ENCODE measurements around the gene MOB3A. TPM values are rescaled to one million over a fixed set of nuclear protein-coding genes. Genes with fewer than 3 reads are reported as not detected.
A peak's percentile ranks its signal among the peaks of the same experiment; 100 is the strongest.

The MOB3A gene
- total and polyA plus RNA-seq, 2 of the 13 experiments (the other 11 are each of a cell fraction or from before 2014, with no cell fraction given), result 3.5 to 17.8 TPM

DNA sequence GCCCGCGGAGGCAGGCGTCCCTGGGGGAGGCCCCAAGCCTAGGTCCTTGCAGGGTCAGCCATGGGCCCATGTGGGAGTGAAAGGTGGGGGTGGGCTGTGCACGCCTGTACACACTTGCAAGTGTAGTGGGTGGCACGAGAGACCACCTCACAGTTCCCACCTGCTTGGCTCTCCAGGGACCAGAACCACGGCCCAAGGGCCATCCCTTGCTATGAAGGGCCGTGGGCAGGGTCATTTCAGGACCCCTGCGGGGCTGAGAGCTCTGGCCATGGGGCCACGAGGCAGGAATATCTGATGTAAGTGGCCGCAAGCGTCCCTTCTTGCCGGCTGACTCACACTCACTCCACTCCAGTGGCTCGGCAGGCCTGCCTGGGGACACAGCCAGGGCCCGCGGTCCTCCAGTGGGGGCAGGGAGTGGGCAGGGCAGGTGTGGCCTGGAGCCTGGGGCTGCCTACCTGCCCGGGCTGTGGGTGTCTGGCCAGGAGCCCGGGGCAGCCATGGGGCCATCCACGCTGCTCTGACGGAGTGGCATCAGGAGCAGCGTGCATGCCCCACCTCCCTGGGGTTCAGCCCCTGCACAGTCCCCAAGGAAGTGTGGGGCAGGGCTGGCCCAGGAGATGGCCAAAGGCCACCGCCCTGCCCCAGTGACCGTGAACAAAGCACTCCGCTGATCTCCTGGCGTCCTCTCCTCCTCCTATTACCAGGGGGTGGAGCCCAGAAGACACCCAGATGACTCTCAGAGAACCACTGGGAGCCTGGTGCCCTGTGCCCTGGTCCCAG lies 36.5 kb downstream of the MOB3A start (continued):
- TF ChIP-seq TAF1 (CRISPR knock-in tag; IDR thresholded peaks at IDR 0.05), result peak; percentile 75
- TF ChIP-seq, protein P1, sequence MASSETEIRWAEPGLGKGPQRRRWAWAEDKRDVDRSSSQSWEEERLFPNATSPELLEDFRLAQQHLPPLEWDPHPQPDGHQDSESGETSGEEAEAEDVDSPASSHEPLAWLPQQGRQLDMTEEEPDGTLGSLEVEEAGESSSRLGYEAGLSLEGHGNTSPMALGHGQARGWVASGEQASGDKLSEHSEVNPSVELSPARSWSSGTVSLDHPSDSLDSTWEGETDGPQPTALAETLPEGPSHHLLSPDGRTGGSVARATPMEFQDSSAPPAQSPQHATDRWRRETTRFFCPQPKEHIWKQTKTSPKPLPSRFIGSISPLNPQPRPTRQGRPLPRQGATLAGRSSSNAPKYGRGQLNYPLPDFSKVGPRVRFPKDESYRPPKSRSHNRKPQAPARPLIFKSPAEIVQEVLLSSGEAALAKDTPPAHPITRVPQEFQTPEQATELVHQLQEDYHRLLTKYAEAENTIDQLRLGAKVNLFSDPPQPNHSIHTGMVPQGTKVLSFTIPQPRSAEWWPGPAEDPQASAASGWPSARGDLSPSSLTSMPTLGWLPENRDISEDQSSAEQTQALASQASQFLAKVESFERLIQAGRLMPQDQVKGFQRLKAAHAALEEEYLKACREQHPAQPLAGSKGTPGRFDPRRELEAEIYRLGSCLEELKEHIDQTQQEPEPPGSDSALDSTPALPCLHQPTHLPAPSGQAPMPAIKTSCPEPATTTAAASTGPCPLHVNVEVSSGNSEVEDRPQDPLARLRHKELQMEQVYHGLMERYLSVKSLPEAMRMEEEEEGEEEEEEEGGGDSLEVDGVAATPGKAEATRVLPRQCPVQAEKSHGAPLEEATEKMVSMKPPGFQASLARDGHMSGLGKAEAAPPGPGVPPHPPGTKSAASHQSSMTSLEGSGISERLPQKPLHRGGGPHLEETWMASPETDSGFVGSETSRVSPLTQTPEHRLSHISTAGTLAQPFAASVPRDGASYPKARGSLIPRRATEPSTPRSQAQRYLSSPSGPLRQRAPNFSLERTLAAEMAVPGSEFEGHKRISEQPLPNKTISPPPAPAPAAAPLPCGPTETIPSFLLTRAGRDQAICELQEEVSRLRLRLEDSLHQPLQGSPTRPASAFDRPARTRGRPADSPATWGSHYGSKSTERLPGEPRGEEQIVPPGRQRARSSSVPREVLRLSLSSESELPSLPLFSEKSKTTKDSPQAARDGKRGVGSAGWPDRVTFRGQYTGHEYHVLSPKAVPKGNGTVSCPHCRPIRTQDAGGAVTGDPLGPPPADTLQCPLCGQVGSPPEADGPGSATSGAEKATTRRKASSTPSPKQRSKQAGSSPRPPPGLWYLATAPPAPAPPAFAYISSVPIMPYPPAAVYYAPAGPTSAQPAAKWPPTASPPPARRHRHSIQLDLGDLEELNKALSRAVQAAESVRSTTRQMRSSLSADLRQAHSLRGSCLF (CRISPR knock-in tag; IDR thresholded peaks at IDR 0.05; ENCODE audit: borderline replicate concordance), result no peak
- TF ChIP-seq ZNF7 (CRISPR knock-in tag; IDR thresholded peaks at IDR 0.05), result no peak
- no peak for TF ChIP-seq PAF1 (CRISPR knock-in tag; IDR thresholded peaks at IDR 0.05)
- no peak for TF ChIP-seq ZNF724P (CRISPR knock-in tag; IDR thresholded peaks at IDR 0.05; ENCODE audit: borderline replicate concordance)
- TF ChIP-seq ELF3 (CRISPR knock-in tag; IDR thresholded peaks at IDR 0.05), result peak; percentile 57
- TF ChIP-seq, protein P2, sequence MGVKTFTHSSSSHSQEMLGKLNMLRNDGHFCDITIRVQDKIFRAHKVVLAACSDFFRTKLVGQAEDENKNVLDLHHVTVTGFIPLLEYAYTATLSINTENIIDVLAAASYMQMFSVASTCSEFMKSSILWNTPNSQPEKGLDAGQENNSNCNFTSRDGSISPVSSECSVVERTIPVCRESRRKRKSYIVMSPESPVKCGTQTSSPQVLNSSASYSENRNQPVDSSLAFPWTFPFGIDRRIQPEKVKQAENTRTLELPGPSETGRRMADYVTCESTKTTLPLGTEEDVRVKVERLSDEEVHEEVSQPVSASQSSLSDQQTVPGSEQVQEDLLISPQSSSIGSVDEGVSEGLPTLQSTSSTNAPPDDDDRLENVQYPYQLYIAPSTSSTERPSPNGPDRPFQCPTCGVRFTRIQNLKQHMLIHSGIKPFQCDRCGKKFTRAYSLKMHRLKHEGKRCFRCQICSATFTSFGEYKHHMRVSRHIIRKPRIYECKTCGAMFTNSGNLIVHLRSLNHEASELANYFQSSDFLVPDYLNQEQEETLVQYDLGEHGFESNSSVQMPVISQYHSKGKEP (CRISPR knock-in tag; IDR thresholded peaks at IDR 0.05), result no peak
- TF ChIP-seq, protein P3, sequence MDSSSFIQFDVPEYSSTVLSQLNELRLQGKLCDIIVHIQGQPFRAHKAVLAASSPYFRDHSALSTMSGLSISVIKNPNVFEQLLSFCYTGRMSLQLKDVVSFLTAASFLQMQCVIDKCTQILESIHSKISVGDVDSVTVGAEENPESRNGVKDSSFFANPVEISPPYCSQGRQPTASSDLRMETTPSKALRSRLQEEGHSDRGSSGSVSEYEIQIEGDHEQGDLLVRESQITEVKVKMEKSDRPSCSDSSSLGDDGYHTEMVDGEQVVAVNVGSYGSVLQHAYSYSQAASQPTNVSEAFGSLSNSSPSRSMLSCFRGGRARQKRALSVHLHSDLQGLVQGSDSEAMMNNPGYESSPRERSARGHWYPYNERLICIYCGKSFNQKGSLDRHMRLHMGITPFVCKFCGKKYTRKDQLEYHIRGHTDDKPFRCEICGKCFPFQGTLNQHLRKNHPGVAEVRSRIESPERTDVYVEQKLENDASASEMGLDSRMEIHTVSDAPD (CRISPR knock-in tag; IDR thresholded peaks at IDR 0.05), result no peak; the same call in 1 of the 2 replicates
- TF ChIP-seq ZNF326 (CRISPR knock-in tag; IDR thresholded peaks at IDR 0.05; ENCODE audit: borderline replicate concordance), result no peak
- TF ChIP-seq, protein P4, sequence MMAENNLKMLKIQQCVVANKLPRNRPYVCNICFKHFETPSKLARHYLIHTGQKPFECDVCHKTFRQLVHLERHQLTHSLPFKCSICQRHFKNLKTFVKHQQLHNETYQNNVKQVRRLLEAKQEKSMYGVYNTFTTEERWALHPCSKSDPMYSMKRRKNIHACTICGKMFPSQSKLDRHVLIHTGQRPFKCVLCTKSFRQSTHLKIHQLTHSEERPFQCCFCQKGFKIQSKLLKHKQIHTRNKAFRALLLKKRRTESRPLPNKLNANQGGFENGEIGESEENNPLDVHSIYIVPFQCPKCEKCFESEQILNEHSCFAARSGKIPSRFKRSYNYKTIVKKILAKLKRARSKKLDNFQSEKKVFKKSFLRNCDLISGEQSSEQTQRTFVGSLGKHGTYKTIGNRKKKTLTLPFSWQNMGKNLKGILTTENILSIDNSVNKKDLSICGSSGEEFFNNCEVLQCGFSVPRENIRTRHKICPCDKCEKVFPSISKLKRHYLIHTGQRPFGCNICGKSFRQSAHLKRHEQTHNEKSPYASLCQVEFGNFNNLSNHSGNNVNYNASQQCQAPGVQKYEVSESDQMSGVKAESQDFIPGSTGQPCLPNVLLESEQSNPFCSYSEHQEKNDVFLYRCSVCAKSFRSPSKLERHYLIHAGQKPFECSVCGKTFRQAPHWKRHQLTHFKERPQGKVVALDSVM (CRISPR knock-in tag; IDR thresholded peaks at IDR 0.05), result no peak
- TF ChIP-seq, protein P5, sequence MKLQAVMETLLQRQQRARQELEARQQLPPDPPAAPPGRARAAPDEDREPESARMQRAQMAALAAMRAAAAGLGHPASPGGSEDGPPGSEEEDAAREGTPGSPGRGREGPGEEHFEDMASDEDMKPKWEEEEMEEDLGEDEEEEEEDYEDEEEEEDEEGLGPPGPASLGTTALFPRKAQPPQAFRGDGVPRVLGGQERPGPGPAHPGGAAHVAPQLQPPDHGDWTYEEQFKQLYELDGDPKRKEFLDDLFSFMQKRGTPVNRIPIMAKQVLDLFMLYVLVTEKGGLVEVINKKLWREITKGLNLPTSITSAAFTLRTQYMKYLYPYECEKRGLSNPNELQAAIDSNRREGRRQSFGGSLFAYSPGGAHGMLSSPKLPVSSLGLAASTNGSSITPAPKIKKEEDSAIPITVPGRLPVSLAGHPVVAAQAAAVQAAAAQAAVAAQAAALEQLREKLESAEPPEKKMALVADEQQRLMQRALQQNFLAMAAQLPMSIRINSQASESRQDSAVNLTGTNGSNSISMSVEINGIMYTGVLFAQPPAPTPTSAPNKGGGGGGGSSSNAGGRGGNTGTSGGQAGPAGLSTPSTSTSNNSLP (IDR thresholded peaks at IDR 0.05; ENCODE audit: low read depth, low read length), result no peak
- TF ChIP-seq, protein P6, sequence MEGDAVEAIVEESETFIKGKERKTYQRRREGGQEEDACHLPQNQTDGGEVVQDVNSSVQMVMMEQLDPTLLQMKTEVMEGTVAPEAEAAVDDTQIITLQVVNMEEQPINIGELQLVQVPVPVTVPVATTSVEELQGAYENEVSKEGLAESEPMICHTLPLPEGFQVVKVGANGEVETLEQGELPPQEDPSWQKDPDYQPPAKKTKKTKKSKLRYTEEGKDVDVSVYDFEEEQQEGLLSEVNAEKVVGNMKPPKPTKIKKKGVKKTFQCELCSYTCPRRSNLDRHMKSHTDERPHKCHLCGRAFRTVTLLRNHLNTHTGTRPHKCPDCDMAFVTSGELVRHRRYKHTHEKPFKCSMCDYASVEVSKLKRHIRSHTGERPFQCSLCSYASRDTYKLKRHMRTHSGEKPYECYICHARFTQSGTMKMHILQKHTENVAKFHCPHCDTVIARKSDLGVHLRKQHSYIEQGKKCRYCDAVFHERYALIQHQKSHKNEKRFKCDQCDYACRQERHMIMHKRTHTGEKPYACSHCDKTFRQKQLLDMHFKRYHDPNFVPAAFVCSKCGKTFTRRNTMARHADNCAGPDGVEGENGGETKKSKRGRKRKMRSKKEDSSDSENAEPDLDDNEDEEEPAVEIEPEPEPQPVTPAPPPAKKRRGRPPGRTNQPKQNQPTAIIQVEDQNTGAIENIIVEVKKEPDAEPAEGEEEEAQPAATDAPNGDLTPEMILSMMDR (CRISPR knock-in tag; IDR thresholded peaks at IDR 0.05), result peak; percentile 17; the same call in 1 of the 2 replicates
- no peak for TF ChIP-seq ZNF20 (CRISPR knock-in tag; IDR thresholded peaks at IDR 0.05)
- TF ChIP-seq PAX8 (CRISPR knock-in tag; IDR thresholded peaks at IDR 0.05; ENCODE audit: borderline replicate concordance), result 0 out of 2 replicates have a peak, but pooled peaks have one; percentile 43

Data from HepG2 (cell line).